ENCODE measurements around the gene CDH6. TPM values are rescaled to one million over a fixed set of nuclear protein-coding genes. Genes with fewer than 3 reads are reported as not detected.

CDH6 gene
- total and polyA plus RNA-seq, 2 of the 13 experiments (the other 11 are each of a cell fraction or from before 2014, with no cell fraction given): not detected

DNA sequence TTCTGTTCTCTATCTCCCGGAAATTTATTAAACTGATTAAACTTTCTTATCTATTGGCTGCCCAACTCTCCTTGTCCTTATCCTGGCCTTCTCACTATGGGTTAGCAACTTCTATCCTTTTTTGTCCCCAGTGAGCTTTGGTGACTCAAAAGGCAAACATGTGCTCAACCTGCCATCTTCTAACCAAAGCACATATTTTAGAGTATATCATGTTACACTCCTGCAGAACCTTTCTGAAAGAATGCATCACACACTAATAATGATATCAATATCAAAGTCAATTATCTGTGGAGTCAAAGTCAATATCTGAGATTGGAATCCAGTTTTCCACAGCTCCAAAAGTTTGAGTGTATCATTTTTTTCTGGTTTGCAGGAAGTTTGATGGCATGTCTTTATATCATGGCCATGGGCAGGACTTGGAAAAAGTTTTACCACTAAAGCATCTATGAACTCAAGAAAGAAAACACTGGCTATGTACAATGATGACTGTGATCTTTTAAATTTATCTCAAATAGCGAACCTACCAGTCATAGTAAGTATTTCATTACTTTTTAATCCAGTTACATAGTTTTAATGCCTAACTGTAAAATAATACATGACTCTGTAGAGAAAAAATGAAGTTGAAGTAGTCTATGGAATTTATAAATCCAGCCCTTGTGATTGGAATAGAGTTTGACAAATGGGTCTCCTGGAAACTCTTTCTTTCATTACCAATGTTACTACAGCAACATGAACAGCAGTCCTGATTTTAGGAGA lies 171.6 kb downstream of the CDH6 start (continued):
- TF ChIP-seq, protein P1, sequence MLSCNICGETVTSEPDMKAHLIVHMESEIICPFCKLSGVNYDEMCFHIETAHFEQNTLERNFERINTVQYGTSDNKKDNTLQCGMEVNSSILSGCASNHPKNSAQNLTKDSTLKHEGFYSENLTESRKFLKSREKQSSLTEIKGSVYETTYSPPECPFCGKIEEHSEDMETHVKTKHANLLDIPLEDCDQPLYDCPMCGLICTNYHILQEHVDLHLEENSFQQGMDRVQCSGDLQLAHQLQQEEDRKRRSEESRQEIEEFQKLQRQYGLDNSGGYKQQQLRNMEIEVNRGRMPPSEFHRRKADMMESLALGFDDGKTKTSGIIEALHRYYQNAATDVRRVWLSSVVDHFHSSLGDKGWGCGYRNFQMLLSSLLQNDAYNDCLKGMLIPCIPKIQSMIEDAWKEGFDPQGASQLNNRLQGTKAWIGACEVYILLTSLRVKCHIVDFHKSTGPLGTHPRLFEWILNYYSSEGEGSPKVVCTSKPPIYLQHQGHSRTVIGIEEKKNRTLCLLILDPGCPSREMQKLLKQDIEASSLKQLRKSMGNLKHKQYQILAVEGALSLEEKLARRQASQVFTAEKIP (CRISPR knock-in tag; IDR thresholded peaks at IDR 0.05; ENCODE audit: borderline replicate concordance): no peak
- TF ChIP-seq SMAD9 (CRISPR knock-in tag; IDR thresholded peaks at IDR 0.05) (no peak), RFXAP (CRISPR knock-in tag; IDR thresholded peaks at IDR 0.05; ENCODE audit: borderline replicate concordance) (no peak), ZMYM3 (CRISPR knock-in tag; IDR thresholded peaks at IDR 0.05) (no peak), SPEN (CRISPR knock-in tag; IDR thresholded peaks at IDR 0.05; ENCODE audit: low read depth) (no peak), TCF7L2 (IDR thresholded peaks at IDR 0.05; ENCODE audit: low read depth, low read length) (no peak), ZMAT3 (CRISPR knock-in tag; conservative IDR thresholded peaks at IDR 0.05) (no peak), TSC22D2 (CRISPR knock-in tag; IDR thresholded peaks at IDR 0.05; ENCODE audit: borderline replicate concordance) (no peak)

DNA sequence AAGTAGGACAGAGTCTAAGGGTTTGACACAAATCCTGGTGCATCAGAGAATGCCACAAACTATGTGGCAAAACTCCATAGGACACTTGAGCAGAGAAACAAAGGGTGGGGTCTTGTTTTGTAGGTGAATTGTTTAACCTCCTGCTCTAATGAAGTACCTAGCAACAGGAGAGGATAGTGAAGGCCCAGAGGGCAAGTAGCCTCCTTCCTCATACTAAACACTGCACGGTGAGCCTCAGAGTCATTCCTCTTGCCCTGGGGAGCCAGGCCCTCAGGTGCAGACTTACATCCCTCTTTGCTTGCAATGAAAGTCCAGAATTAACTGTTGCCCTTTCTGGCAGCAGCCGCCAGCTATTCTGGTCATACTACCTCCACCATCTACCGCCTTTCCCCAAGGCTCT lies 172.3 kb downstream of the CDH6 start:
- no peaks in the 10 kb centered on the region for H4K20me1 ChIP-seq (ENCODE audit: insufficient read depth, low read length)
- CTCF ChIA-PET (ENCODE audit: low intra/inter-chr PET ratio, low total read pairs): no interaction called here
- no peak overlapping the region for H3K4me2 ChIP-seq (ENCODE audit: low read depth, low read length)
- no peak overlapping the region for H2AFZ ChIP-seq (ENCODE audit: low read length)
- H3K27ac ChIP-seq (ENCODE audit: extremely low read length, insufficient read depth, low read length): no peak overlapping the region
- WGBS (ENCODE audit: low lambda C conversion rate): 3% methylated on average over 3 of the region's 3 CpGs
- peaks cover 0 to 11% of the 10 kb centered on the region in 2 experiments; a peak in 1 of 5 replicates for H3K27me3 ChIP-seq (ENCODE audit: control insufficient read depth in 1 of 2, insufficient read depth in 2 of 2, low read length in 2 of 2)
- H3K4me3 ChIP-seq (replicated peaks in 1 of 3; ENCODE audit: insufficient read depth in 1 of 3, low read depth in 2 of 3, low read length in 3 of 3): no peak overlapping the region
- DNase-seq (ENCODE audit: low spot score) (no peak), FAIRE-seq (no peak), ATAC-seq (no peak)
- intact Hi-C loops (cut with micrococcal nuclease; ENCODE audit: unreplicated experiment) (no loop called here), in situ Hi-C loops (cut with HindIII; ENCODE audit: extremely low pct_ligation_motif_present, low pct_unique_long_range_greater_than_20kb) (no loop called here)
- no peaks in the 10 kb centered on the region for H3K36me3 ChIP-seq (replicated peaks in 1 of 2; ENCODE audit: control insufficient read depth in 1 of 2, insufficient read depth in 2 of 2, low read length in 2 of 2)
- H3K9ac ChIP-seq (ENCODE audit: insufficient read depth, low read depth, low read length): no peak overlapping the region
- H3K4me1 ChIP-seq (ENCODE audit: insufficient read depth, low read length): no peaks in the 10 kb centered on the region
- BruUV-seq (replicated peaks): no TSS peak
- H3K9me3 ChIP-seq (ENCODE audit: low read length): peaks cover 10% of the 10 kb centered on the region; the same call in 1 of the 2 replicates
- POLR2A ChIA-PET: no interaction called here
- H3K79me2 ChIP-seq (ENCODE audit: insufficient read depth, low read length): no peaks in the 10 kb centered on the region
- TF ChIP-seq ZNF496 (CRISPR knock-in tag; IDR thresholded peaks at IDR 0.05; ENCODE audit: insufficient replicate concordance) (no peak), FOXP1 (IDR thresholded peaks at IDR 0.05) (no peak), FOXP1 (CRISPR knock-in tag; IDR thresholded peaks at IDR 0.05) (no peak), HES4 (CRISPR knock-in tag; IDR thresholded peaks at IDR 0.05; ENCODE audit: borderline replicate concordance) (no peak), ZNF296 (CRISPR knock-in tag; conservative IDR thresholded peaks at IDR 0.05) (no peak)
- TF ChIP-seq, protein P2, sequence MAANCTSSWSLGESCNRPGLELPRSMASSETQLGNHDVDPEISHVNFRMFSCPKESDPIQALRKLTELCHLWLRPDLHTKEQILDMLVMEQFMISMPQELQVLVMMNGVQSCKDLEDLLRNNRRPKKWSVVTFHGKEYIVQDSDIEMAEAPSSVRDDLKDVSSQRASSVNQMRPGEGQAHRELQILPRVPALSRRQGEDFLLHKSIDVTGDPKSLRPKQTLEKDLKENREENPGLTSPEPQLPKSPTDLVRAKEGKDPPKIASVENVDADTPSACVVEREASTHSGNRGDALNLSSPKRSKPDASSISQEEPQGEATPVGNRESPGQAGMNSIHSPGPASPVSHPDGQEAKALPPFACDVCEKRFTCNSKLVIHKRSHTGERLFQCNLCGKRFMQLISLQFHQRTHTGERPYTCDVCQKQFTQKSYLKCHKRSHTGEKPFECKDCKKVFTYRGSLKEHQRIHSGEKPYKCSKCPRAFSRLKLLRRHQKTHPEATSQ (CRISPR knock-in tag; IDR thresholded peaks at IDR 0.05; ENCODE audit: borderline replicate concordance): no peak
- TF ChIP-seq, protein P3, sequence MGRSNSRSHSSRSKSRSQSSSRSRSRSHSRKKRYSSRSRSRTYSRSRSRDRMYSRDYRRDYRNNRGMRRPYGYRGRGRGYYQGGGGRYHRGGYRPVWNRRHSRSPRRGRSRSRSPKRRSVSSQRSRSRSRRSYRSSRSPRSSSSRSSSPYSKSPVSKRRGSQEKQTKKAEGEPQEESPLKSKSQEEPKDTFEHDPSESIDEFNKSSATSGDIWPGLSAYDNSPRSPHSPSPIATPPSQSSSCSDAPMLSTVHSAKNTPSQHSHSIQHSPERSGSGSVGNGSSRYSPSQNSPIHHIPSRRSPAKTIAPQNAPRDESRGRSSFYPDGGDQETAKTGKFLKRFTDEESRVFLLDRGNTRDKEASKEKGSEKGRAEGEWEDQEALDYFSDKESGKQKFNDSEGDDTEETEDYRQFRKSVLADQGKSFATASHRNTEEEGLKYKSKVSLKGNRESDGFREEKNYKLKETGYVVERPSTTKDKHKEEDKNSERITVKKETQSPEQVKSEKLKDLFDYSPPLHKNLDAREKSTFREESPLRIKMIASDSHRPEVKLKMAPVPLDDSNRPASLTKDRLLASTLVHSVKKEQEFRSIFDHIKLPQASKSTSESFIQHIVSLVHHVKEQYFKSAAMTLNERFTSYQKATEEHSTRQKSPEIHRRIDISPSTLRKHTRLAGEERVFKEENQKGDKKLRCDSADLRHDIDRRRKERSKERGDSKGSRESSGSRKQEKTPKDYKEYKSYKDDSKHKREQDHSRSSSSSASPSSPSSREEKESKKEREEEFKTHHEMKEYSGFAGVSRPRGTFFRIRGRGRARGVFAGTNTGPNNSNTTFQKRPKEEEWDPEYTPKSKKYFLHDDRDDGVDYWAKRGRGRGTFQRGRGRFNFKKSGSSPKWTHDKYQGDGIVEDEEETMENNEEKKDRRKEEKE (IDR thresholded peaks at IDR 0.05): no peak
- TF ChIP-seq, protein P4, sequence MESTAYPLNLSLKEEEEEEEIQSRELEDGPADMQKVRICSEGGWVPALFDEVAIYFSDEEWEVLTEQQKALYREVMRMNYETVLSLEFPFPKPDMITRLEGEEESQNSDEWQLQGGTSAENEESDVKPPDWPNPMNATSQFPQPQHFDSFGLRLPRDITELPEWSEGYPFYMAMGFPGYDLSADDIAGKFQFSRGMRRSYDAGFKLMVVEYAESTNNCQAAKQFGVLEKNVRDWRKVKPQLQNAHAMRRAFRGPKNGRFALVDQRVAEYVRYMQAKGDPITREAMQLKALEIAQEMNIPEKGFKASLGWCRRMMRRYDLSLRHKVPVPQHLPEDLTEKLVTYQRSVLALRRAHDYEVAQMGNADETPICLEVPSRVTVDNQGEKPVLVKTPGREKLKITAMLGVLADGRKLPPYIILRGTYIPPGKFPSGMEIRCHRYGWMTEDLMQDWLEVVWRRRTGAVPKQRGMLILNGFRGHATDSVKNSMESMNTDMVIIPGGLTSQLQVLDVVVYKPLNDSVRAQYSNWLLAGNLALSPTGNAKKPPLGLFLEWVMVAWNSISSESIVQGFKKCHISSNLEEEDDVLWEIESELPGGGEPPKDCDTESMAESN (CRISPR knock-in tag; conservative IDR thresholded peaks at IDR 0.05): no peak
